CD4-positive, alpha-beta T cell treated with Interleukin-6 at 100 ng/mL for 8 hours (primary cell): ENCODE data around the gene PHF2.
"Not testable (repeated sequence)": the region's sequence is repeated elsewhere in the genome, so short reads cannot be mapped to it uniquely, and the experiment has no call there.

ENCODE experiments used
- DNase-seq: peaks from one replicate; pipeline ENCODE4 v3.0.0-alpha.2; 2020; ENCODE audit warnings: mixed read lengths, low spot score

PHF2 gene

GRCh38 chr9:93665637-93666438 lies 89.5 kb downstream of the PHF2 start:
- DNase-seq, result no peak

GRCh38 chr9:93666439-93666784 lies 90.0 kb downstream of the PHF2 start:
- not testable (repeated sequence) for DNase-seq

GRCh38 chr9:93667006-93667405 lies 90.6 kb downstream of the PHF2 start:
- no peak for DNase-seq

- DNase-seq, result no peak
Observed at GRCh38 chr9:93667627-93668026, 91.2 kb downstream of the PHF2 start.

GRCh38 chr9:93668261-93668871 lies 92.0 kb downstream of the PHF2 start:
- DNase-seq, result no peak

GRCh38 chr9:93669116-93669957 lies 93.0 kb downstream of the PHF2 start:
- DNase-seq, result no peak

- no peak for DNase-seq
Observed at GRCh38 chr9:93669958-93670207, 93.5 kb downstream of the PHF2 start.

GRCh38 chr9:93670208-93671019 lies 94.0 kb downstream of the PHF2 start:
- no peak for DNase-seq

GRCh38 chr9:93671020-93671338 lies 94.6 kb downstream of the PHF2 start:
- no peak for DNase-seq

GRCh38 chr9:93672330-93673020 lies 96.1 kb downstream of the PHF2 start:
- not testable (repeated sequence) for DNase-seq

- no peak for DNase-seq
Observed at GRCh38 chr9:93673021-93673838, 96.8 kb downstream of the PHF2 start.

GRCh38 chr9:93673839-93674334 lies 97.5 kb downstream of the PHF2 start:
- DNase-seq, result no peak

GRCh38 chr9:93674580-93675335 lies 98.4 kb downstream of the PHF2 start:
- DNase-seq, result no peak

GRCh38 chr9:93675336-93676150 lies 99.2 kb downstream of the PHF2 start:
- no peak for DNase-seq

GRCh38 chr9:93676310-93677047 lies 100.1 kb downstream of the PHF2 start:
- no peak for DNase-seq

- no peak for DNase-seq
Observed at GRCh38 chr9:93677048-93677571, 100.7 kb downstream of the PHF2 start.

- no peak for DNase-seq
Observed at GRCh38 chr9:93677641-93678136, 101.3 kb downstream of the PHF2 start.
